Erythroblast (primary cell): Measurements from ENCODE around the gene MYCBPAP.

Experiments
- GATA1 ChIP-seq: IDR thresholded peaks from 2 replicates; pipeline ENCODE4 v1.6.1; 2011; ENCODE audit warnings: low read depth, mild to moderate bottlenecking, control low read depth, low read length, moderate library complexity
- POLR2A ChIP-seq: IDR thresholded peaks from 2 replicates; pipeline ENCODE4 v1.6.1; 2011; ENCODE audit warnings: mild to moderate bottlenecking, low read length

GRCh38 chr17:50473901-50474300 lies 34.3 kb upstream of the MYCBPAP start:
- TF ChIP-seq POLR2A, result no peak
- no peak for TF ChIP-seq GATA1
